ENCODE measurements around the gene ENOX2.
"Not testable (repeated sequence)": the region's sequence is repeated elsewhere in the genome, so short reads cannot be mapped to it uniquely, and the experiment has no call there.

GRCh38 chrX:130709178-130709577 is 193.8 kb downstream of the ENOX2 start:
- not testable (repeated sequence) for TF ChIP-seq SPI1, POLR2AphosphoS5, TAF1 (IDR thresholded peaks at IDR 0.05; ENCODE audit: low read depth, low read length)
